Duodenal mucosa (tissue), 2 donors: ENCODE results near the gene HECTD1.
A peak's percentile ranks its signal among the peaks of the same experiment; 100 is the strongest.
"Not testable (repeated sequence)": the region's sequence is repeated elsewhere in the genome, so short reads cannot be mapped to it uniquely, and the experiment has no call there.

Experiments
- H3K27ac ChIP-seq: one replicate; pipeline ENCODE4 v1.7.0; 2013; ENCODE audit warnings: low read depth, low read length
- H3K27me3 ChIP-seq, 2 donors: one replicate each; pipeline ENCODE4 v1.7.0; 2013; ENCODE audit warnings: low read length in 2 of 2, control low read depth in 1 of 2; ENCODE audit not compliant: insufficient read depth in 2 of 2, control insufficient read depth in 1 of 2
- H3K36me3 ChIP-seq, 2 donors: one replicate each; pipeline ENCODE4 v1.7.0; 2013; ENCODE audit warnings: low read length in 2 of 2, control low read depth in 1 of 2; ENCODE audit not compliant: insufficient read depth in 2 of 2, control insufficient read depth in 1 of 2
- H3K4me1 ChIP-seq, 2 donors: one replicate each; pipeline ENCODE4 v1.7.0; 2013; ENCODE audit warnings: low read length in 2 of 2, control low read depth in 1 of 2; ENCODE audit not compliant: insufficient read depth in 2 of 2, control insufficient read depth in 1 of 2
- H3K4me3 ChIP-seq, 2 donors: one replicate each; pipeline ENCODE4 v1.7.0; 2013; ENCODE audit warnings: low read length in 2 of 2, low read depth in 1 of 2
- H3K9ac ChIP-seq, 2 donors: one replicate each; pipeline ENCODE4 v1.7.0; 2013; ENCODE audit warnings: low read length in 2 of 2, low read depth in 1 of 2
- H3K9me3 ChIP-seq, 2 donors: one replicate each; pipeline ENCODE4 v1.7.0; 2013; ENCODE audit warnings: low read length in 2 of 2, control low read depth in 1 of 2; ENCODE audit not compliant: control insufficient read depth in 1 of 2

The HECTD1 gene

GRCh38 chr14:31207755-31208545, at the start of gene HECTD1:
Gene HECTD1, minus strand, starts transcription at chr14:31207793. Its CDS starts 1,857 bp downstream, at chr14:31205936.
- Histone ChIP-seq H3K36me3 (peaks cover 0 to 5% of the 10 kb centered on the region in 2 donors), H3K4me3 (peak within 1 kb of the TSS; percentile 87 to 94), H3K27me3 (no peaks in the 10 kb centered on the region), H3K27ac (peak within 1 kb of the TSS; percentile 100), H3K9me3 (no peaks in the 10 kb centered on the region), H3K9ac (peak within 1 kb of the TSS; percentile 91 to 95), H3K4me1 (peaks cover 10 to 19% of the 10 kb centered on the region in 2 donors)

- Histone ChIP-seq H3K9me3 (no peaks in the 10 kb centered on the region), H3K27ac (no peak overlapping the region), H3K4me1 (peaks cover 7 to 8% of the 10 kb centered on the region in 2 donors), H3K9ac (no peak overlapping the region), H3K27me3 (no peaks in the 10 kb centered on the region), H3K36me3 (no peaks in the 10 kb centered on the region), H3K4me3 (no peak overlapping the region)
These were observed 49.6 kb upstream of the HECTD1 start for GRCh38 chr14:31257244-31257553.

GRCh38 chr14:31256534-31257243, 49.1 kb upstream of the HECTD1 start:
- Histone ChIP-seq H3K9me3 (no peaks in the 10 kb centered on the region), H3K4me1 (peaks cover 2 to 4% of the 10 kb centered on the region in 2 donors), H3K27ac (no peak overlapping the region)

GRCh38 chr14:31255918-31256317, 48.3 kb upstream of the HECTD1 start:
- not testable (repeated sequence) for H3K4me3 ChIP-seq, H3K36me3 ChIP-seq, H3K9me3 ChIP-seq, H3K27me3 ChIP-seq, H3K27ac ChIP-seq, H3K4me1 ChIP-seq, H3K9ac ChIP-seq

More at GRCh38 chr14:31256534-31257243, 49.1 kb upstream of the HECTD1 start:
- Histone ChIP-seq H3K4me3 (no peak overlapping the region), H3K27me3 (no peaks in the 10 kb centered on the region), H3K9ac (no peak overlapping the region), H3K36me3 (no peaks in the 10 kb centered on the region)

GRCh38 chr14:31255286-31255685, 47.7 kb upstream of the HECTD1 start:
- no peaks in the 10 kb centered on the region for H3K9me3 ChIP-seq
- H3K9ac ChIP-seq: no peak overlapping the region
- H3K4me1 ChIP-seq: peaks cover 3 to 7% of the 10 kb centered on the region in 2 donors
- no peaks in the 10 kb centered on the region for H3K36me3 ChIP-seq
- no peak overlapping the region for H3K4me3 ChIP-seq
- no peak overlapping the region for H3K27ac ChIP-seq
- no peaks in the 10 kb centered on the region for H3K27me3 ChIP-seq

DNA sequence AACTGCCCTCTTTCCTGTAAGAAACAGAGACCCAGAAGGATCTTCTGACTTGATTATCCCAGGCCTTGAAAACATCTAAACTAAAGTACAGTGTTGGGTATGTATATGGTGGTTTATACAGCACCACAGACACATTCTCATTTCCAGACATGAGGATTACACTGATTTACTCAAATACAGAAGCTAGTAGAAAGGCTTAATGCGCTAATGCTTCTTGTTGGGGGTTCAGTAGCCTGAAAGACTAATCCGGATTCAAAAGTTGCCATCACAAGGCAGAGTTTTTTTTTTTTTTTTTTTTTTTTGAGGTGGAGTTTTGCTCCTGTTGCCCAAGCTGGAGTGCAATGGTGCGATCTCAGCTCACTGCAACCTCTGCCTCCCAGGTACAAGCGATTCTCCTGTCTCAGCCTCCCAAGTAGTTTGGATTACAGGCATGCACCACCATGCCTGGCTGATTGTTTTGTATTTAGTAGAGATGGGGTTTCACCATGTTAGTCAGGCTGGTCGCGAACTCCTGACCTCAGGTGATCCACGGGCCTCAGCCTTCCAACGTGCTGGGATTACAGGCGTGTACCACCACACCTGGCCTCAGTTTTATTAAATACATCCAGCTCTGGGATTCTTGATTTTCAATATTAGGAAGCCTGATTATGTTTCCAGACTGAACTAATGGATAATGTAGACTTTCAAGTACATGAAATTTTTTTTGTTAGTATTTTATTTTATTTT, 46.3 kb upstream of the HECTD1 start:
- Histone ChIP-seq H3K4me3 (no peak overlapping the region), H3K27ac (no peak overlapping the region), H3K4me1 (peaks cover 3 to 7% of the 10 kb centered on the region in 2 donors), H3K36me3 (no peaks in the 10 kb centered on the region), H3K9me3 (no peaks in the 10 kb centered on the region), H3K9ac (no peak overlapping the region), H3K27me3 (no peaks in the 10 kb centered on the region)

DNA sequence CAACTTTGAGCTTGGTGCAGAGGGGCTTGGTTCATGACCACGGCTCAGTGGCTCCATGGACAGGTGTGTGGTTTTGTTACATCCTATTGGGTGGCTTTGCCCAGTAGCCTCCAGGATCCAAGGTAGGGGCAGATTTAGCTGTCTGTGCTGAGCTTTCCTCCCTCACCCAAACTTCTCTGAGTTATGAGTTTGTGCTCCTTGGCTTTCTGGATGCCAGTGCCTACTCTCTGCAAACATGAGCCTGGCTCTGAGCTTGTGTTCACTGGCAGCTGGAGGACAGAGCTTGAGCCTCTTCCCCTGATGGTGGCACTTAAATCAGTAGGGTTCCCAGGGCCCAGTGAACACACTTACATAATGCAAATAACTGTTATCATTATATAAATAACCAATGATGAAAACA, 45.3 kb upstream of the HECTD1 start:
- Histone ChIP-seq H3K36me3 (no peaks in the 10 kb centered on the region), H3K27ac (no peak overlapping the region), H3K4me1 (peaks cover 3 to 7% of the 10 kb centered on the region in 2 donors)

DNA sequence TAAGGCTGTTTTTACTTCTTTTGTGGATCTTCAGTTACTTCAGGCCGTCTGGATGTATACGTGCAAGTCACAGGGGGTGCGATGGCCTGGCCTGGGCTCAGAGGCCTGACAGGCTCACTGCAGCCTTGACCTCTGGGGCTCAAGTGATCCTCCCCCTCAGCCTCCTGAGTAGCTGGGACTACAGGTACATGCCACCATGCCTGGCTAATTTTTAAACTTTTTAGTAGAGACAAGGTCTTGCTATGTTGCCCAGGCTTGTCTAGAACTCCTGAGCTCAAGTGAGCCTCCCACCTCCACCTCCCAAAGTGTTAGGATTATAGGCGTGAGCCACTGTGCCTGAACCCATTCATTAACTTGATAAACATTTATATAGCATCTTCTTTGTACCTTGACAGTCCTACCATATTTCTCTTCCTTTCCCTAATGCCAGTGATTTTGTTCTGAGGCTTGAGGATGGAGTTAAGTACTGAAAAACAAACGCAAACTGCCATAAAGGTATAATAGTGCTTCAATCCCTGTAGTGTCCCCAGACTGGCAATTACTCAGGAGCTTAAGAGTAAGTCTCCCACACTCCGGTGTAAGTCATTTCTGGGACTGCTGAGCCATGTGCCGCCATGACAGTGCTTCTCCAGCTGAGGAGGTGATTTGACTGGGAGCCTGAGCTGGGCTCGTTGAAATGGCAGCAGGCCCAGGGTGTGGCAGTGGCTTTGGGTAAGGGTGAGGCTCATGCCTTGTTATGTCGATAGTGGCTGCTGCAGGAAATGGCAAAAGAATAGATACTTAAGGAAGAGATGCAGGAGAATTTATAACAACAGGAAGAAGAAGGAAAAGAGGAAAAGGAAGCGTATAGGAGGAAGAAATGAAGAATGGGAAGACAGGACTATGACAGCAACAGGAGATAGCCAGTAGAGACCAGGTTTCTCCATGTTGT, 43.7 kb upstream of the HECTD1 start:
- Histone ChIP-seq H3K4me3 (no peak overlapping the region), H3K4me1 (peaks cover 3 to 7% of the 10 kb centered on the region in 2 donors), H3K9me3 (no peaks in the 10 kb centered on the region), H3K27ac (no peak overlapping the region), H3K36me3 (no peaks in the 10 kb centered on the region), H3K9ac (no peak overlapping the region), H3K27me3 (no peaks in the 10 kb centered on the region)

More for the DNA sequence above, 45.3 kb upstream of the HECTD1 start:
- H3K9me3 ChIP-seq: no peaks in the 10 kb centered on the region
- H3K9ac ChIP-seq: no peak overlapping the region
- no peak overlapping the region for H3K4me3 ChIP-seq
- H3K27me3 ChIP-seq: no peaks in the 10 kb centered on the region

DNA sequence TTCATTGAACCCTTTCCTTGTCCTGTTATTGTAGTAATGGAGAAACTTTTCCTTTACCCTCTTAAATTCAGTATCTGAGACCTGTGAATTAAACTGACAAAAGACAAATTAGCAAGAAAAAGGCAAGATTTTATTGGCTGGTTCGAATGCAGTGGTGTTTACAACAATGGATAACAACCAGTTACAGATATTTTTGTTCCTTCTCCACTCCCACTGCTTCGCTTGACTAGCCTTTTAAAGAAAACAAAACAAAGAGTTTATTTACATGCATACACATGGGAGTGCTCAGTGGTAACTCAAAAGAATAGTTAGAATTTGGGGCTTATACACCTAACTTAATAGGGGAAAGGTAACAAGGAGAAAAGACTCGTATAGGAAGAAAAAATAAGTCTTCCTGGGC, 37.0 kb upstream of the HECTD1 start:
- Histone ChIP-seq H3K9me3 (no peaks in the 10 kb centered on the region), H3K36me3 (no peaks in the 10 kb centered on the region), H3K27me3 (no peaks in the 10 kb centered on the region), H3K27ac (no peak overlapping the region), H3K4me3 (no peak overlapping the region), H3K9ac (no peak overlapping the region), H3K4me1 (peaks cover 5 to 8% of the 10 kb centered on the region in 2 donors)
